Lower leg skin (tissue), 3 donors: Measurements from ENCODE around the gene F12.

Experiments
- POLR2A ChIP-seq, 2 donors: fragments of 450-650 bp; IDR thresholded peaks; one replicate each; pipeline ENCODE4 v1.6.1; 2016 to 2017; ENCODE audit warnings: antibody characterized with exemption in 2 of 2, mild to moderate bottlenecking in 1 of 2, moderate library complexity in 1 of 2
- TF ChIP-seq, protein P1 (sequence below), 3 donors: fragments of 450-650 bp; IDR thresholded peaks; one replicate each; pipeline ENCODE4 v1.5.1; 2016; ENCODE audit warnings: antibody characterized with exemption in 3 of 3, mild to moderate bottlenecking in 3 of 3, moderate library complexity in 2 of 3

DNA sequence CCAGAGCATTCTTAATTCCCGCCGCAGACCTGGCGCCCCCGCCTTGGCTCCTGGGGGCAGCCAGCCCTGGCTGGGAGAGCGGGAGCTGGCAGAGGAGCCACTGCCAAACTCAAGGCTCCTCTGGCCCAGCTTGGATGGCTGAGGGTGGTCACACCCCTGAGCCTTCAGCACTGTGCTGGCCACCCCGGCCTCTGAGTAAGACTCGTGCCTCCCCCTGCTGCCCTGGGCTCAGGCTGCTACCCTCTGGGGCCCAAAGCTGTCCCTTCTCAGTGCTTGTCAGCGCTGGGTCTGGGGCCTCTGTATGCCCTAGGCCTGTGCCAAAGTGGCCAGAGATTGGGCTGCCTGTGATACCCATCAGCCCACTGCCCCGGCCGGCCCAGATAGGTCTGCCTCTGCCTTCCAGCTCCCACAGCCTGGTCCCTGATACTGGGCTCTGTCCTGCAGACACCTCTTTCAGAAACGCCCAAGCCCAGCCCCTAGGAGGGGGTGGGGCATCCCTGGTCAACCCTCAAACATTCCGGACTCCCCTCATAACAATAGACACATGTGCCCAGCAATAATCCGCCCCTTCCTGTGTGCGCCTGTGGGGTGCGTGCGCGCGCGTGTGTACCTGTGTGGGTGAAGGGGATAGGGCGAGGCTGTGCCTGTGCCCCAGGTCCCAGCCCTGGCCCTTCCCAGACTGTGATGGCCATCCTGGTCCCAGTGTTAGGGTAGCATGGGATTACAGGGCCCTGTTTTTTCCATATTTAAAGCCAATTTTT lies 32.9 kb upstream of the F12 start:
- TF ChIP-seq, protein P1, sequence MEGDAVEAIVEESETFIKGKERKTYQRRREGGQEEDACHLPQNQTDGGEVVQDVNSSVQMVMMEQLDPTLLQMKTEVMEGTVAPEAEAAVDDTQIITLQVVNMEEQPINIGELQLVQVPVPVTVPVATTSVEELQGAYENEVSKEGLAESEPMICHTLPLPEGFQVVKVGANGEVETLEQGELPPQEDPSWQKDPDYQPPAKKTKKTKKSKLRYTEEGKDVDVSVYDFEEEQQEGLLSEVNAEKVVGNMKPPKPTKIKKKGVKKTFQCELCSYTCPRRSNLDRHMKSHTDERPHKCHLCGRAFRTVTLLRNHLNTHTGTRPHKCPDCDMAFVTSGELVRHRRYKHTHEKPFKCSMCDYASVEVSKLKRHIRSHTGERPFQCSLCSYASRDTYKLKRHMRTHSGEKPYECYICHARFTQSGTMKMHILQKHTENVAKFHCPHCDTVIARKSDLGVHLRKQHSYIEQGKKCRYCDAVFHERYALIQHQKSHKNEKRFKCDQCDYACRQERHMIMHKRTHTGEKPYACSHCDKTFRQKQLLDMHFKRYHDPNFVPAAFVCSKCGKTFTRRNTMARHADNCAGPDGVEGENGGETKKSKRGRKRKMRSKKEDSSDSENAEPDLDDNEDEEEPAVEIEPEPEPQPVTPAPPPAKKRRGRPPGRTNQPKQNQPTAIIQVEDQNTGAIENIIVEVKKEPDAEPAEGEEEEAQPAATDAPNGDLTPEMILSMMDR (IDR thresholded peaks at IDR 0.05), result no peak
- TF ChIP-seq POLR2A (IDR thresholded peaks at IDR 0.05), result no peak
